Endodermal cell (in vitro differentiated cells): ENCODE results near the gene ALDH7A1. TPM values are rescaled to one million over a fixed set of nuclear protein-coding genes. Genes with fewer than 3 reads are reported as not detected.
A peak's percentile ranks its signal among the peaks of the same experiment; 100 is the strongest.

Experiments used
- DNase-seq: peaks from one replicate; pipeline ENCODE4 v3.0.0-alpha.2; 2017
- H3K27ac ChIP-seq: 2 replicates; pipeline ENCODE4 v1.5.1; 2013; ENCODE audit warnings: mild to moderate bottlenecking, low read depth, low read length, moderate library complexity
- H3K27me3 ChIP-seq: 2 replicates; pipeline ENCODE4 v1.6.1; 2013; ENCODE audit warnings: mild to moderate bottlenecking, low read length, moderate library complexity; ENCODE audit not compliant: insufficient read depth, control insufficient read depth, poor library complexity, severe bottlenecking
- H3K36me3 ChIP-seq: 2 replicates; pipeline ENCODE4 v1.7.0; 2013; ENCODE audit warnings: mild to moderate bottlenecking, low read length, moderate library complexity; ENCODE audit not compliant: control insufficient read depth, insufficient read depth
- H3K4me1 ChIP-seq: one replicate; pipeline ENCODE4 v1.7.0; 2013; ENCODE audit warnings: low read length; ENCODE audit not compliant: control insufficient read depth, insufficient read depth
- H3K4me3 ChIP-seq: 2 replicates; pipeline ENCODE4 v1.5.1; 2013; ENCODE audit warnings: mild to moderate bottlenecking, low read length, moderate library complexity
- H3K9ac ChIP-seq: 2 replicates; pipeline ENCODE4 v1.6.1; 2013; ENCODE audit warnings: mild to moderate bottlenecking, low read length, moderate library complexity; ENCODE audit not compliant: poor library complexity, severe bottlenecking; ENCODE audit errors: extremely low read depth
- H3K9me3 ChIP-seq: 2 replicates; pipeline ENCODE4 v1.6.1; 2013; ENCODE audit warnings: mild to moderate bottlenecking, low read length, moderate library complexity; ENCODE audit not compliant: control insufficient read depth
- H3K27ac Mint-ChIP-seq: 2 replicates; pipeline ENCODE4 v1.8.0; 2020; ENCODE audit warnings: mixed read lengths
- H3K27me3 Mint-ChIP-seq: 2 replicates; pipeline ENCODE4 v1.8.0; 2021; ENCODE audit warnings: mild to moderate bottlenecking, mixed read lengths; ENCODE audit not compliant: insufficient read depth
- H3K36me3 Mint-ChIP-seq: 2 replicates; pipeline ENCODE4 v1.8.0; 2020; ENCODE audit warnings: low read depth, mixed read lengths
- H3K4me1 Mint-ChIP-seq: 2 replicates; pipeline ENCODE4 v1.8.0; 2020; ENCODE audit warnings: mixed read lengths
- H3K4me3 Mint-ChIP-seq: 2 replicates; pipeline ENCODE4 v1.8.0; 2020; ENCODE audit warnings: mild to moderate bottlenecking, moderate library complexity, mixed read lengths
- H3K9me3 Mint-ChIP-seq: 2 replicates; pipeline ENCODE4 v1.8.0; 2020; ENCODE audit warnings: mild to moderate bottlenecking, mixed read lengths
- CTCF ChIP-seq: fragments of 200-600 bp; sonication (generic); conservative IDR thresholded peaks from 2 replicates; pipeline ENCODE4 v1.5.0; 2021; ENCODE audit warnings: antibody characterized with exemption, mild to moderate bottlenecking
- WGBS, 2 experiments: methylation state at CpG; one replicate each; pipeline versions ENCODE4 v1.1.5 to v1.1.7; 2013; ENCODE audit warnings: missing lambda C conversion rate in 2 of 2, mixed read lengths in 1 of 2; ENCODE audit not compliant: insufficient coverage in 1 of 2, insufficient read length in 1 of 2; 5-methylcytosine and 5-hydroxymethylcytosine counted together
- total RNA-seq, 2 donors: library from RNA; stranded (reverse); fragmentation: NEBNext Ultra II Directional in 1 of 2; extraction: Animal tissue kit (Norgen Biotek cat#: 25700) in 1 of 2; gene quantifications; 2 replicates in 1 of 2; 3 replicates in 1 of 2; pipeline ENCODE4 v1.2.1, GENCODE V29; 2021

ALDH7A1 gene
- total RNA-seq, 2 donors from 2014 or later: 133 to 192 TPM

GRCh38 chr5:126488443-126489065, 106.5 kb downstream of the ALDH7A1 start:
- Mint-ChIP-seq H3K9me3 (no peaks in the 10 kb centered on the region), H3K4me1 (peaks cover 27% of the 10 kb centered on the region), H3K27ac (no peak overlapping the region), H3K27me3 (no peaks in the 10 kb centered on the region), H3K36me3 (peaks cover 48% of the 10 kb centered on the region), H3K4me3 (no peak overlapping the region)
- WGBS, 2 experiments: 60 to 89% methylated on average over 4 to 7 of the region's 7 CpGs
- Histone ChIP-seq H3K9ac (no peak overlapping the region), H3K27ac (no peak overlapping the region), H3K9me3 (no peaks in the 10 kb centered on the region), H3K27me3 (no peaks in the 10 kb centered on the region), H3K4me3 (no peak overlapping the region), H3K36me3 (peaks cover 35% of the 10 kb centered on the region), H3K4me1 (peaks cover 15% of the 10 kb centered on the region)
- no peak for TF ChIP-seq CTCF
- DNase-seq: no peak

- no peak overlapping the region for H3K27ac Mint-ChIP-seq
- Histone ChIP-seq H3K9me3 (no peaks in the 10 kb centered on the region), H3K27me3 (no peaks in the 10 kb centered on the region), H3K9ac (no peak overlapping the region), H3K27ac (no peak overlapping the region), H3K4me1 (peaks cover 15% of the 10 kb centered on the region), H3K36me3 (peaks cover 35% of the 10 kb centered on the region), H3K4me3 (no peak overlapping the region)
- no peaks in the 10 kb centered on the region for H3K27me3 Mint-ChIP-seq
- H3K4me3 Mint-ChIP-seq: no peak overlapping the region
- no peak for DNase-seq
- TF ChIP-seq CTCF: no peak
- H3K36me3 Mint-ChIP-seq: peaks cover 50% of the 10 kb centered on the region
- H3K4me1 Mint-ChIP-seq: peaks cover 27% of the 10 kb centered on the region
- no peaks in the 10 kb centered on the region for H3K9me3 Mint-ChIP-seq
Observed at GRCh38 chr5:126487596-126487995, 107.4 kb downstream of the ALDH7A1 start.

GRCh38 chr5:126486332-126486731, 108.7 kb downstream of the ALDH7A1 start:
- Histone ChIP-seq H3K27me3 (no peaks in the 10 kb centered on the region), H3K9ac (no peak overlapping the region), H3K4me1 (peaks cover 15% of the 10 kb centered on the region), H3K36me3 (peaks cover 35% of the 10 kb centered on the region), H3K9me3 (no peaks in the 10 kb centered on the region), H3K4me3 (no peak overlapping the region), H3K27ac (no peak overlapping the region)
- WGBS, 2 experiments: 90 to 94% methylated on average over 1 to 3 of the region's 3 CpGs
- H3K9me3 Mint-ChIP-seq: no peaks in the 10 kb centered on the region
- no peak overlapping the region for H3K27ac Mint-ChIP-seq
- H3K27me3 Mint-ChIP-seq: no peaks in the 10 kb centered on the region
- peaks cover 27% of the 10 kb centered on the region for H3K4me1 Mint-ChIP-seq
- TF ChIP-seq CTCF: peak; percentile 9
- DNase-seq: no peak
- H3K4me3 Mint-ChIP-seq: no peak overlapping the region
- peaks cover 49% of the 10 kb centered on the region for H3K36me3 Mint-ChIP-seq
